ENCODE results near the gene ADI1. TPM values are rescaled to one million over a fixed set of nuclear protein-coding genes. Genes with fewer than 3 reads are reported as not detected.

Gene ADI1
- total and polyA plus RNA-seq, 8 donors: 9.9 to 29.7 (median 19.6) TPM

GRCh38 chr2:3558205-3559014 is 39.1 kb upstream of the ADI1 start, which contains the start of gene RNASEH1:
Gene RNASEH1, minus strand, starts transcription at chr2:3558333. Its CDS starts 73 bp downstream, at chr2:3558260.
- WGBS, 2 donors: 0 to 1% methylated on average over 67 of the region's 67 CpGs
- Histone ChIP-seq H3K36me3 (peaks cover 0 to 20% (median 9%) of the 10 kb centered on the region in 3 donors), H3K27me3 (no peaks in the 10 kb centered on the region), H3K4me1 (peaks cover 0 to 8% (median 5%) of the 10 kb centered on the region in 3 donors), H3K9me3 (no peaks in the 10 kb centered on the region), H3K4me3 (peak within 1 kb of the TSS; percentile 75 to 100 (median 91)), H3K27ac (peak within 1 kb of the TSS; percentile 82 to 86 (median 84))
- no peak for TF ChIP-seq CTCF (IDR thresholded peaks at IDR 0.05)
- intact Hi-C loops (cut with DNase I): no loop called here
- ATAC-seq: peak; percentile 99 to 100 (median 99)
- peak; percentile 69 for FAIRE-seq
- DNase-seq: peak; percentile 97 to 100 (median 98)

- WGBS, 2 donors: 0% methylated on average over 38 to 40 of the region's 40 CpGs
- intact Hi-C loops (cut with DNase I): no loop called here
- DNase-seq: no peak
Observed at GRCh38 chr2:3557639-3558204, 38.4 kb upstream of the ADI1 start.

GRCh38 chr2:3553946-3554345 is 34.6 kb upstream of the ADI1 start:
- Histone ChIP-seq H3K27ac (no peak overlapping the region), H3K4me3 (no peak overlapping the region), H3K27me3 (no peaks in the 10 kb centered on the region), H3K36me3 (peaks cover 0 to 51% (median 23%) of the 10 kb centered on the region in 3 donors), H3K9me3 (no peaks in the 10 kb centered on the region), H3K4me1 (peaks cover 0 to 8% (median 5%) of the 10 kb centered on the region in 3 donors)
- no peak for TF ChIP-seq CTCF (IDR thresholded peaks at IDR 0.05)
- WGBS, 2 donors: 83 to 87% methylated on average over 10 of the region's 10 CpGs
- DNase-seq (no peak), ATAC-seq (no peak), FAIRE-seq (no peak)
- intact Hi-C loops (cut with DNase I): no loop called here

More at GRCh38 chr2:3557639-3558204, 38.4 kb upstream of the ADI1 start:
- peaks cover 0 to 8% (median 5%) of the 10 kb centered on the region in 3 donors for H3K4me1 ChIP-seq
- peak overlapping the region; percentile 75 to 100 (median 91) for H3K4me3 ChIP-seq
- H3K9me3 ChIP-seq: no peaks in the 10 kb centered on the region
- peaks cover 0 to 20% (median 9%) of the 10 kb centered on the region in 3 donors for H3K36me3 ChIP-seq
- no peak for TF ChIP-seq CTCF (IDR thresholded peaks at IDR 0.05)
- peak overlapping the region; percentile 82 to 86 (median 84) for H3K27ac ChIP-seq
- no peak for FAIRE-seq
- no peaks in the 10 kb centered on the region for H3K27me3 ChIP-seq
- peak; percentile 1 to 37 (median 29) for ATAC-seq

- H3K27me3 ChIP-seq: no peaks in the 10 kb centered on the region
- peaks cover 0 to 77% (median 24%) of the 10 kb centered on the region in 3 donors for H3K36me3 ChIP-seq
- H3K4me1 ChIP-seq: no peaks in the 10 kb centered on the region
- 93 to 97% methylated on average over 2 of the region's 2 CpGs for WGBS, 2 donors
- intact Hi-C loops (cut with DNase I): no loop called here
- DNase-seq (no peak), ATAC-seq (no peak), FAIRE-seq (no peak)
- H3K9me3 ChIP-seq: no peaks in the 10 kb centered on the region
- TF ChIP-seq CTCF (IDR thresholded peaks at IDR 0.05): no peak
- no peak overlapping the region for H3K4me3 ChIP-seq
- H3K27ac ChIP-seq: no peak overlapping the region
Observed at GRCh38 chr2:3547915-3548314, 28.6 kb upstream of the ADI1 start.

All from pancreas (tissue), 10 donors.